B cell (primary cell): Measurements from ENCODE around the gene UNC13D. TPM values are rescaled to one million over a fixed set of nuclear protein-coding genes. Genes with fewer than 3 reads are reported as not detected.
A peak's percentile ranks its signal among the peaks of the same experiment; 100 is the strongest.

Source experiments
- ATAC-seq: fragments of 200-7000 bp; cut with Tn5 transposase; one replicate; pipeline ENCODE4 v1.10.0; 2021; ENCODE audit warnings: low read depth, mild to moderate bottlenecking, moderate number of reproducible peaks, moderate library complexity
- CTCF ChIA-PET: fragments of 350-600 bp; sonication (Branson Sonifier 250); formaldehyde crosslinking; loops from one replicate; lab custom pipeline; 2021; ENCODE audit warnings: antibody characterized with exemption, inconsistent platforms; lab: Charles Lee
- POLR2A ChIA-PET: fragments of 350-600 bp; sonication (Branson Sonifier 250); formaldehyde crosslinking; loops from one replicate; lab custom pipeline; 2021; ENCODE audit warnings: antibody characterized with exemption; lab: Charles Lee
- DNase-seq: peaks from one replicate; pipeline ENCODE4 v3.0.0; 2013
- H2AFZ ChIP-seq: 2 replicates; pipeline ENCODE4 v1.6.1; 2012; ENCODE audit warnings: mild to moderate bottlenecking, low read depth, low read length; ENCODE audit not compliant: insufficient read depth, poor library complexity, severe bottlenecking
- H3K27ac ChIP-seq, 2 donors: 1 replicate in 1 of 2; 2 replicates in 1 of 2; pipeline ENCODE4 v1.5.1; 2012 to 2013; ENCODE audit warnings: low read length in 2 of 2, mild to moderate bottlenecking in 2 of 2, moderate library complexity in 1 of 2
- H3K27me3 ChIP-seq, 4 experiments: fragments of 200-600 bp in 1 of 4; sonication (generic) in 1 of 4; replicated peaks in 1 of 4; 1 replicate in 2 of 4; 2 replicates in 2 of 4; pipeline versions ENCODE4 v1.6.1 to v1.7.0; 2013 to 2016; ENCODE audit warnings: low read length in 3 of 4, mild to moderate bottlenecking in 2 of 4, mixed read lengths in 1 of 4, moderate library complexity in 1 of 4; ENCODE audit not compliant: insufficient read depth in 4 of 4, control insufficient read depth in 3 of 4; ENCODE audit errors: control extremely low read depth in 1 of 4
- H3K36me3 ChIP-seq, 2 experiments: replicated peaks in 1 of 2; 1 replicate in 1 of 2; 2 replicates in 1 of 2; pipeline versions ENCODE4 v1.6.1 to v1.7.1; 2013; ENCODE audit warnings: low read length in 1 of 2; ENCODE audit not compliant: insufficient read depth in 2 of 2, control insufficient read depth in 1 of 2; ENCODE audit errors: control extremely low read depth in 1 of 2, extremely low read depth in 1 of 2
- H3K4me1 ChIP-seq, 2 donors: fragments of 200-600 bp in 1 of 2; sonication (generic) in 1 of 2; 1 replicate in 1 of 2; 2 replicates in 1 of 2; pipeline versions ENCODE4 v1.5.1 to v1.6.1; 2013 to 2017; ENCODE audit warnings: low read length in 2 of 2; ENCODE audit not compliant: control insufficient read depth in 2 of 2, insufficient read depth in 2 of 2
- H3K4me2 ChIP-seq: replicated peaks from 2 replicates; pipeline ENCODE3; 2012; ENCODE audit warnings: mild to moderate bottlenecking, low read depth, low read length; ENCODE audit not compliant: poor library complexity, severe bottlenecking
- H3K4me3 ChIP-seq, 5 experiments: fragments of 200-600 bp in 1 of 5; sonication (generic) in 1 of 5; 1 replicate in 3 of 5; 2 replicates in 2 of 5; pipeline versions ENCODE4 v1.5.1 to v1.7.0; 2011 to 2016; ENCODE audit warnings: low read length in 4 of 5, mild to moderate bottlenecking in 4 of 5, low read depth in 2 of 5, control low read depth in 1 of 5, moderate library complexity in 1 of 5; ENCODE audit not compliant: insufficient read depth in 1 of 5; ENCODE audit errors: control extremely low read depth in 1 of 5, extremely low read depth in 1 of 5
- H3K79me2 ChIP-seq: fragments of 200-600 bp; sonication (generic); one replicate; pipeline ENCODE4 v1.6.0; 2016; ENCODE audit warnings: low read length; ENCODE audit not compliant: control insufficient read depth, insufficient read depth
- H3K9ac ChIP-seq: fragments of 200-600 bp; sonication (generic); 2 replicates; pipeline ENCODE4 v1.6.1; 2017; ENCODE audit warnings: mild to moderate bottlenecking, low read length, moderate library complexity
- H3K9me3 ChIP-seq, 3 donors: one replicate each; pipeline versions ENCODE4 v1.6.1 to v1.7.1; 2013; ENCODE audit warnings: low read length in 2 of 3; ENCODE audit not compliant: control insufficient read depth in 2 of 3, insufficient read depth in 1 of 3; ENCODE audit errors: control extremely low read depth in 1 of 3
- H4K20me1 ChIP-seq: 2 replicates; pipeline ENCODE4 v1.6.0; 2012; ENCODE audit warnings: mild to moderate bottlenecking, low read length; ENCODE audit not compliant: insufficient read depth, control insufficient read depth, poor library complexity, severe bottlenecking
- H3K27ac Mint-ChIP-seq: one replicate; pipeline ENCODE4 v1.8.0; 2021; ENCODE audit warnings: mixed read lengths
- H3K27me3 Mint-ChIP-seq: one replicate; pipeline ENCODE4 v1.8.0; 2021; ENCODE audit warnings: mixed read lengths
- H3K4me1 Mint-ChIP-seq: one replicate; pipeline ENCODE4 v1.8.0; 2021; ENCODE audit warnings: mixed read lengths
- H3K4me3 Mint-ChIP-seq: one replicate; pipeline ENCODE4 v1.8.0; 2021; ENCODE audit warnings: mixed read lengths
- H3K9me3 Mint-ChIP-seq: one replicate; pipeline ENCODE4 v1.8.0; 2022; ENCODE audit warnings: mixed read lengths; ENCODE audit not compliant: insufficient read depth
- CTCF ChIP-seq: fragments of 200-600 bp; IDR thresholded peaks from one replicate; pipeline ENCODE4 v1.8.0; 2022; ENCODE audit warnings: antibody characterized with exemption, mild to moderate bottlenecking
- EZH2 ChIP-seq: IDR thresholded peaks from 2 replicates; pipeline ENCODE4 v1.6.1; 2012; ENCODE audit warnings: borderline replicate concordance, low read depth, mild to moderate bottlenecking, moderate library complexity, low read length; ENCODE audit not compliant: insufficient read depth, poor library complexity, severe bottlenecking
- WGBS: methylation state at CpG from one replicate; pipeline ENCODE4 v1.1.5; 2013; ENCODE audit warnings: missing lambda C conversion rate; ENCODE audit not compliant: insufficient coverage; 5-methylcytosine and 5-hydroxymethylcytosine counted together
- intact Hi-C: fragments of 100-400 bp; cut with micrococcal nuclease; formaldehyde crosslinking; loops from one replicate; pipeline ENCODE4 v1.10.0; 2022
- polyA plus RNA-seq: library from polyadenylated mRNA; depleted of rRNA; stranded (reverse); fragments of >200 nt; gene quantifications from 2 replicates; pipeline ENCODE4 v1.2.3, GENCODE V29; 2012
- total RNA-seq, 2 donors: library from RNA; stranded (reverse); fragments of 120-200 nt in 1 of 2; gene quantifications; 1 replicate in 1 of 2; 2 replicates in 1 of 2; pipeline versions ENCODE4 v1.2.3 to v1.2.4, GENCODE V29; 2013 to 2022

The UNC13D gene
- total and polyA plus RNA-seq, 2 donors (not counting 1 experiment from before 2014, with no cell fraction given), result 101 to 107 TPM

GRCh38 chr17:75854101-75854748, 10.0 kb upstream of the UNC13D start:
- Histone ChIP-seq H3K79me2 (peaks cover 53% of the 10 kb centered on the region), H3K27me3 (no peaks in the 10 kb centered on the region), H3K4me3 (peak overlapping the region; percentile 69 to 95 (median 89)), H3K36me3 (peaks cover 7 to 26% of the 10 kb centered on the region in 2 experiments), H2AFZ (peak overlapping the region; percentile 71), H3K27ac (peak overlapping the region; percentile 85 to 92), H3K4me1 (peaks cover 29 to 47% of the 10 kb centered on the region in 2 donors), H3K4me2 (peak overlapping the region; percentile 93), H4K20me1 (peaks cover 2% of the 10 kb centered on the region), H3K9ac (peak overlapping the region; percentile 95), H3K9me3 (no peaks in the 10 kb centered on the region)
- no peaks in the 10 kb centered on the region for H3K27me3 Mint-ChIP-seq
- no peak overlapping the region for H3K4me3 Mint-ChIP-seq
- 57% methylated on average over 5 of the region's 7 CpGs for WGBS
- DNase-seq (no peak), ATAC-seq (no peak)
- peaks cover 38% of the 10 kb centered on the region for H3K4me1 Mint-ChIP-seq
- intact Hi-C loops, result loop anchor here (10.0 kb wide), 1 partner anchor 189 kb away; the partner anchor contains the start of genes RECQL5 and SAP30BP
- CTCF ChIA-PET, result interaction anchor here (0.7 to 4.1 kb wide), 8 partner anchors 10 to 425 kb away, joined by 3 to 53 read pairs (median 12); partner anchors contain the start of genes MRPL38 and UNC13D
- no peak overlapping the region for H3K27ac Mint-ChIP-seq
- POLR2A ChIA-PET, result interaction anchor here (0.5 to 3.6 kb wide), 13 partner anchors 9 to 213 kb away, joined by 3 to 82 read pairs (median 9); partner anchors contain the start of genes GALK1, TRIM47, TRIM65 and UNC13D
- no peaks in the 10 kb centered on the region for H3K9me3 Mint-ChIP-seq
- TF ChIP-seq CTCF, result no peak
- no peak for TF ChIP-seq EZH2

GRCh38 chr17:75853433-75853832, 9.2 kb upstream of the UNC13D start:
- H3K4me1 Mint-ChIP-seq, result peaks cover 34% of the 10 kb centered on the region
- no peaks in the 10 kb centered on the region for H3K9me3 ChIP-seq
- H3K27me3 Mint-ChIP-seq, result no peaks in the 10 kb centered on the region
- H3K4me3 ChIP-seq, result no peak overlapping the region
- peak overlapping the region; percentile 44 for H3K4me3 Mint-ChIP-seq
- no peaks in the 10 kb centered on the region for H3K27me3 ChIP-seq
- ATAC-seq, result no peak
- H3K4me1 ChIP-seq, result peaks cover 22 to 46% of the 10 kb centered on the region in 2 donors
- H4K20me1 ChIP-seq, result peaks cover 10% of the 10 kb centered on the region
- WGBS, result 93% methylated on average over 3 of the region's 7 CpGs
- H3K27ac Mint-ChIP-seq, result peak overlapping the region; percentile 68
- peaks cover 58% of the 10 kb centered on the region for H3K79me2 ChIP-seq
- ChIA-PET CTCF (interaction anchor here (0.7 to 4.1 kb wide), 3 partner anchors 9 to 426 kb away, joined by 3 to 53 read pairs (median 3); partner anchors contain the start of gene UNC13D), POLR2A (interaction anchor here (3.2 to 3.6 kb wide), 2 partner anchors 8 to 25 kb away, joined by 24 to 82 read pairs; partner anchors contain the start of genes TRIM47 and UNC13D)
- intact Hi-C loops, result loop anchor here (10.0 kb wide), 1 partner anchor 189 kb away; the partner anchor contains the start of genes RECQL5 and SAP30BP
- TF ChIP-seq EZH2 (no peak), CTCF (no peak)
- H2AFZ ChIP-seq, result no peak overlapping the region
- H3K27ac ChIP-seq, result no peak overlapping the region
- no peak overlapping the region for H3K4me2 ChIP-seq
- no peaks in the 10 kb centered on the region for H3K9me3 Mint-ChIP-seq
- DNase-seq, result no peak
- peaks cover 7 to 34% of the 10 kb centered on the region in 2 experiments for H3K36me3 ChIP-seq
- no peak overlapping the region for H3K9ac ChIP-seq
